ENCODE measurements around the gene APOBEC3A.

The APOBEC3A gene

DNA sequence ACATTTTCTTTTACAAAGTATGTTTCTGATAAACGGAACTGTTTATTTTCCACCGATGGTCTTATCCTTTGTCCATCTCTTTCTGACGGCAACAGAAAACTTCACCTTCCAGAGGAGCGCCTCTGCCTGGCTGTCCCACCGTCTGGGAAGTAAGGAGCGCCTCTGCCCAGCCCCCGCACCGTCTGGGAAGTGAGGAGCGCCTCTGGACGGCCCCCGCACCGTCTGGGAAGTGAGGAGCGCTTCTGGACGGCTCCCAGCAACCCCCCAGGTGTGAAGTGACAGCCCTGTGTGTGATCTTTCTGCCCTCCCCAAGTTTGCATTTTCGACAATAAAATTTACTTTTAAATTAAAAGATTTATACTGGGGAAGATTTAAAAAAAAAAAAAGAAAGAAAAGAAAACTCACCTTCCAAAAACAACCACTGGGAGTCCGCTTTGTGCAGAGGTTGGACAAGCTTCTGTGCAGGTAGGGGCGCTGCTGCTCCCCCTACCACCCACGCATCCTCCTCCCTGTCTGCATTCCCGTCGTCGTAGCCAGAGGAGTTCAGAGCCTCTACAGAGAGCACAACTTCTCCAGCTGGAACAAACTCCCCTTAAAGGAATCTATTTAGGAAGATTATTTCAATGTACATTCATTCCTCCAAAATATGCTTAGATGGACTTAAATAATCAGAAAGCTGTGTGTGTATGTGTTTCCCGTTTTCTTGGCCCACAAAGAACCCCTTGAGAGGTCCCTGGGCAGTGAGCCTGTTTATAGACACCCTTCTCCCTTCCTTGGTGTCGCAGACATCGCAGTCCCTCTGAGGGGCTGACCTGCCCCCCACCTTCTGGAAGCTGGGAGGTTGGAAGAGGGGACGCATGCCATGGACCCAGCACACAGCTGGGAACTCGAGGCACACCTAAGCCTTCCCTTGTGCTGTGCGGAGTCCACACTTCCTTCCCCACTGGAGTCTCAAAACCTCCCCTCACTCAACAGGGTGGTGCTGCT is 23.9 kb downstream of the APOBEC3A start:
- no peak for TF ChIP-seq PPARA (CRISPR knock-in tag; IDR thresholded peaks at IDR 0.05; ENCODE audit: borderline replicate concordance)
- TF ChIP-seq ESRRG (CRISPR knock-in tag; IDR thresholded peaks at IDR 0.05), result no peak
- no peak for TF ChIP-seq ZFP3 (CRISPR knock-in tag; IDR thresholded peaks at IDR 0.05)
- TF ChIP-seq, protein P1, sequence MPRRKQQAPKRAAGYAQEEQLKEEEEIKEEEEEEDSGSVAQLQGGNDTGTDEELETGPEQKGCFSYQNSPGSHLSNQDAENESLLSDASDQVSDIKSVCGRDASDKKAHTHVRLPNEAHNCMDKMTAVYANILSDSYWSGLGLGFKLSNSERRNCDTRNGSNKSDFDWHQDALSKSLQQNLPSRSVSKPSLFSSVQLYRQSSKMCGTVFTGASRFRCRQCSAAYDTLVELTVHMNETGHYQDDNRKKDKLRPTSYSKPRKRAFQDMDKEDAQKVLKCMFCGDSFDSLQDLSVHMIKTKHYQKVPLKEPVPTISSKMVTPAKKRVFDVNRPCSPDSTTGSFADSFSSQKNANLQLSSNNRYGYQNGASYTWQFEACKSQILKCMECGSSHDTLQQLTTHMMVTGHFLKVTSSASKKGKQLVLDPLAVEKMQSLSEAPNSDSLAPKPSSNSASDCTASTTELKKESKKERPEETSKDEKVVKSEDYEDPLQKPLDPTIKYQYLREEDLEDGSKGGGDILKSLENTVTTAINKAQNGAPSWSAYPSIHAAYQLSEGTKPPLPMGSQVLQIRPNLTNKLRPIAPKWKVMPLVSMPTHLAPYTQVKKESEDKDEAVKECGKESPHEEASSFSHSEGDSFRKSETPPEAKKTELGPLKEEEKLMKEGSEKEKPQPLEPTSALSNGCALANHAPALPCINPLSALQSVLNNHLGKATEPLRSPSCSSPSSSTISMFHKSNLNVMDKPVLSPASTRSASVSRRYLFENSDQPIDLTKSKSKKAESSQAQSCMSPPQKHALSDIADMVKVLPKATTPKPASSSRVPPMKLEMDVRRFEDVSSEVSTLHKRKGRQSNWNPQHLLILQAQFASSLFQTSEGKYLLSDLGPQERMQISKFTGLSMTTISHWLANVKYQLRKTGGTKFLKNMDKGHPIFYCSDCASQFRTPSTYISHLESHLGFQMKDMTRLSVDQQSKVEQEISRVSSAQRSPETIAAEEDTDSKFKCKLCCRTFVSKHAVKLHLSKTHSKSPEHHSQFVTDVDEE (CRISPR knock-in tag; IDR thresholded peaks at IDR 0.05), result no peak
- TF ChIP-seq ZNF565 (CRISPR knock-in tag; conservative IDR thresholded peaks at IDR 0.05; ENCODE audit: low read depth), result no peak
- TF ChIP-seq SNAI2 (CRISPR knock-in tag; IDR thresholded peaks at IDR 0.05), result no peak
- TF ChIP-seq, protein P2, sequence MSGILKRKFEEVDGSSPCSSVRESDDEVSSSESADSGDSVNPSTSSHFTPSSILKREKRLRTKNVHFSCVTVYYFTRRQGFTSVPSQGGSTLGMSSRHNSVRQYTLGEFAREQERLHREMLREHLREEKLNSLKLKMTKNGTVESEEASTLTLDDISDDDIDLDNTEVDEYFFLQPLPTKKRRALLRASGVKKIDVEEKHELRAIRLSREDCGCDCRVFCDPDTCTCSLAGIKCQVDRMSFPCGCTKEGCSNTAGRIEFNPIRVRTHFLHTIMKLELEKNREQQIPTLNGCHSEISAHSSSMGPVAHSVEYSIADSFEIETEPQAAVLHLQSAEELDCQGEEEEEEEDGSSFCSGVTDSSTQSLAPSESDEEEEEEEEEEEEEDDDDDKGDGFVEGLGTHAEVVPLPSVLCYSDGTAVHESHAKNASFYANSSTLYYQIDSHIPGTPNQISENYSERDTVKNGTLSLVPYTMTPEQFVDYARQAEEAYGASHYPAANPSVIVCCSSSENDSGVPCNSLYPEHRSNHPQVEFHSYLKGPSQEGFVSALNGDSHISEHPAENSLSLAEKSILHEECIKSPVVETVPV (CRISPR knock-in tag; IDR thresholded peaks at IDR 0.05), result no peak
- TF ChIP-seq TOX (CRISPR knock-in tag; IDR thresholded peaks at IDR 0.05; ENCODE audit: borderline replicate concordance), result no peak
- TF ChIP-seq, protein P3, sequence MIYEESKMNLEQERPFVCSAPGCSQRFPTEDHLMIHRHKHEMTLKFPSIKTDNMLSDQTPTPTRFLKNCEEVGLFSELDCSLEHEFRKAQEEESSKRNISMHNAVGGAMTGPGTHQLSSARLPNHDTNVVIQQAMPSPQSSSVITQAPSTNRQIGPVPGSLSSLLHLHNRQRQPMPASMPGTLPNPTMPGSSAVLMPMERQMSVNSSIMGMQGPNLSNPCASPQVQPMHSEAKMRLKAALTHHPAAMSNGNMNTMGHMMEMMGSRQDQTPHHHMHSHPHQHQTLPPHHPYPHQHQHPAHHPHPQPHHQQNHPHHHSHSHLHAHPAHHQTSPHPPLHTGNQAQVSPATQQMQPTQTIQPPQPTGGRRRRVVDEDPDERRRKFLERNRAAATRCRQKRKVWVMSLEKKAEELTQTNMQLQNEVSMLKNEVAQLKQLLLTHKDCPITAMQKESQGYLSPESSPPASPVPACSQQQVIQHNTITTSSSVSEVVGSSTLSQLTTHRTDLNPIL (CRISPR knock-in tag; IDR thresholded peaks at IDR 0.05; ENCODE audit: low read depth), result no peak
- TF ChIP-seq CSDC2 (CRISPR knock-in tag; IDR thresholded peaks at IDR 0.05), result no peak
- TF ChIP-seq ZNF8 (CRISPR knock-in tag; IDR thresholded peaks at IDR 0.05), result no peak
- TF ChIP-seq, protein P4, sequence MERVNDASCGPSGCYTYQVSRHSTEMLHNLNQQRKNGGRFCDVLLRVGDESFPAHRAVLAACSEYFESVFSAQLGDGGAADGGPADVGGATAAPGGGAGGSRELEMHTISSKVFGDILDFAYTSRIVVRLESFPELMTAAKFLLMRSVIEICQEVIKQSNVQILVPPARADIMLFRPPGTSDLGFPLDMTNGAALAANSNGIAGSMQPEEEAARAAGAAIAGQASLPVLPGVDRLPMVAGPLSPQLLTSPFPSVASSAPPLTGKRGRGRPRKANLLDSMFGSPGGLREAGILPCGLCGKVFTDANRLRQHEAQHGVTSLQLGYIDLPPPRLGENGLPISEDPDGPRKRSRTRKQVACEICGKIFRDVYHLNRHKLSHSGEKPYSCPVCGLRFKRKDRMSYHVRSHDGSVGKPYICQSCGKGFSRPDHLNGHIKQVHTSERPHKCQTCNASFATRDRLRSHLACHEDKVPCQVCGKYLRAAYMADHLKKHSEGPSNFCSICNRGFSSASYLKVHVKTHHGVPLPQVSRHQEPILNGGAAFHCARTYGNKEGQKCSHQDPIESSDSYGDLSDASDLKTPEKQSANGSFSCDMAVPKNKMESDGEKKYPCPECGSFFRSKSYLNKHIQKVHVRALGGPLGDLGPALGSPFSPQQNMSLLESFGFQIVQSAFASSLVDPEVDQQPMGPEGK (CRISPR knock-in tag; IDR thresholded peaks at IDR 0.05; ENCODE audit: borderline replicate concordance), result no peak
- no peak for TF ChIP-seq ZC3H10 (CRISPR knock-in tag; IDR thresholded peaks at IDR 0.05)
- no peak for TF ChIP-seq ZNF70 (CRISPR knock-in tag; IDR thresholded peaks at IDR 0.05)
- TF ChIP-seq ZFP30 (CRISPR knock-in tag; IDR thresholded peaks at IDR 0.05), result no peak
- no peak for TF ChIP-seq ISL1 (CRISPR knock-in tag; IDR thresholded peaks at IDR 0.05)
- no peak for TF ChIP-seq BACH2 (CRISPR knock-in tag; IDR thresholded peaks at IDR 0.05; ENCODE audit: borderline replicate concordance)
- no peak for ATAC-seq

DNA sequence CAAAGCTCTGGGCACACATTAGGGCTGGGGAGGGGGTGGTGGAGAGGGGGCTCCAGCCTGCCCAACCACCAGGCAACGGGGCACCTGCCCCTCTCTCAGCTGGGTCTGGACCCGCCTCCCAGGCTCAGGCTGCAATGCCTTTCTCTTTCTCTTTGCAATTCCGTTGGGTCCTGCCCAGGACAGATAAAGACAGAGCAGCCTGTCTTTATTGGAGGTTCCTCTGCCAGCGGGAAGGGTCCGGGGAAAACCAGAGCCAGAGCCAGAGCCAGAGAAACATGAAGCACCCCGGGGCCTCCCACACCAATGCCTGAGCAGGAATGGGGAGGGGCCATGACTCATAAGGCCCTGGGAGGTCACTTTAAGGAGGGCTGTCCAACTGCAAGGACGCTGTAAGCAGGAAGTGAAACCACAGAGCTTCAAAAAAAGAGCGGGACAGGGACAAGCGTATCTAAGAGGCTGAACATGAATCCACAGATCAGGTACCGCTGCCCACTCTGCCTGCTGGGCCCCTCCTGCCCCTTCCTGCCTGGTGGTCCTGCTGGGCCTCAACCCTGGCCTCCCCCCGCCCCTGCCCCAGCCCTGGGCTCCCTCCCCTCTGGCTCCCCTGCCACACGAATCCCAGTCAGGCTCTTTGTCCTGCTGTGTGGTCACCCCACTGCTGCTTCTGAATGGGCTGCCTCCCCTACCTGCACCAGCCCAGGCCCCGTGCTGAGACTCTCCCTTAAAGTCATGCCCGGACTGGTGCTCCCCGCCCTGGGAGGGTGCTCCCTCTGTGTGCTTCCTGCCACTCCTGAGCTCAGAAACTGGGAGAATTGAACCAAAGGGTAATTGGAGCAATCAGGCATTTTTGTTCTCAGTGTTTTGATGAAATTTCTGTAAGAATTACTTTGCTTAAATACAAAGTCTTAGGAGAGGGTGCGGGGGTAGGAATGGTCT is 24.9 kb downstream of the APOBEC3A start, which contains the start of gene APOBEC3B:
APOBEC3B (plus strand) TSS at position 356 of the 936 bp plus-strand sequence; CDS start at position 463, 107 bp downstream.
- ATAC-seq, result no peak
- TF ChIP-seq RARB (CRISPR knock-in tag; IDR thresholded peaks at IDR 0.05) (no peak), SNAI2 (CRISPR knock-in tag; IDR thresholded peaks at IDR 0.05) (no peak), ZNF70 (CRISPR knock-in tag; IDR thresholded peaks at IDR 0.05) (no peak), ISL1 (CRISPR knock-in tag; IDR thresholded peaks at IDR 0.05) (no peak), TOX (CRISPR knock-in tag; IDR thresholded peaks at IDR 0.05; ENCODE audit: borderline replicate concordance) (no peak), ZFP3 (CRISPR knock-in tag; IDR thresholded peaks at IDR 0.05) (no peak), ZNF8 (CRISPR knock-in tag; IDR thresholded peaks at IDR 0.05) (no peak), CSDC2 (CRISPR knock-in tag; IDR thresholded peaks at IDR 0.05) (no peak)
- TF ChIP-seq, protein P2 (CRISPR knock-in tag; IDR thresholded peaks at IDR 0.05), result no peak
- TF ChIP-seq, protein P5, sequence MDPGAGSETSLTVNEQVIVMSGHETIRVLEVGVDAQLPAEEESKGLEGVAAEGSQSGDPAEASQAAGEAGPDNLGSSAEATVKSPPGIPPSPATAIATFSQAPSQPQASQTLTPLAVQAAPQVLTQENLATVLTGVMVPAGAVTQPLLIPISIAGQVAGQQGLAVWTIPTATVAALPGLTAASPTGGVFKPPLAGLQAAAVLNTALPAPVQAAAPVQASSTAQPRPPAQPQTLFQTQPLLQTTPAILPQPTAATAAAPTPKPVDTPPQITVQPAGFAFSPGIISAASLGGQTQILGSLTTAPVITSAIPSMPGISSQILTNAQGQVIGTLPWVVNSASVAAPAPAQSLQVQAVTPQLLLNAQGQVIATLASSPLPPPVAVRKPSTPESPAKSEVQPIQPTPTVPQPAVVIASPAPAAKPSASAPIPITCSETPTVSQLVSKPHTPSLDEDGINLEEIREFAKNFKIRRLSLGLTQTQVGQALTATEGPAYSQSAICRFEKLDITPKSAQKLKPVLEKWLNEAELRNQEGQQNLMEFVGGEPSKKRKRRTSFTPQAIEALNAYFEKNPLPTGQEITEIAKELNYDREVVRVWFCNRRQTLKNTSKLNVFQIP (CRISPR knock-in tag; IDR thresholded peaks at IDR 0.05; ENCODE audit: borderline replicate concordance, low read depth), result no peak
- TF ChIP-seq, protein P4 (CRISPR knock-in tag; IDR thresholded peaks at IDR 0.05; ENCODE audit: borderline replicate concordance), result no peak
- TF ChIP-seq, protein P1 (CRISPR knock-in tag; IDR thresholded peaks at IDR 0.05), result no peak

Data from SK-N-SH treated with all-trans-retinoic acid at 6 μM for 48 hours (cell line).